ENCODE results near the gene ZBTB21.

ZBTB21 gene

GRCh38 chr21:41987310-41987709, 22.9 kb downstream of the ZBTB21 start:
- no peak for DNase-seq

GRCh38 chr21:41985662-41986416, 24.3 kb downstream of the ZBTB21 start:
- no peak for DNase-seq

GRCh38 chr21:41983229-41983628, 26.9 kb downstream of the ZBTB21 start:
- no peak for DNase-seq

GRCh38 chr21:41980561-41980960, 29.6 kb downstream of the ZBTB21 start:
- DNase-seq, result no peak

- no peak for DNase-seq
Observed at GRCh38 chr21:41979751-41980369, 30.3 kb downstream of the ZBTB21 start.

GRCh38 chr21:41979335-41979734, 30.8 kb downstream of the ZBTB21 start:
- DNase-seq, result no peak

GRCh38 chr21:41977034-41977950, 32.9 kb downstream of the ZBTB21 start:
- DNase-seq, result no peak

- no peak for DNase-seq
Observed at GRCh38 chr21:41976611-41977010, 33.5 kb downstream of the ZBTB21 start.

- no peak for DNase-seq
Observed at GRCh38 chr21:41975391-41976272, 34.5 kb downstream of the ZBTB21 start.

- DNase-seq, result no peak
Observed at GRCh38 chr21:41974752-41975053, 35.5 kb downstream of the ZBTB21 start.

- no peak for DNase-seq
Observed at GRCh38 chr21:41973861-41974751, 36.1 kb downstream of the ZBTB21 start.

GRCh38 chr21:41973427-41973831, 36.7 kb downstream of the ZBTB21 start:
- DNase-seq, result no peak

GRCh38 chr21:41972511-41973205, 37.5 kb downstream of the ZBTB21 start:
- no peak for DNase-seq

- no peak for DNase-seq
Observed at GRCh38 chr21:41971891-41972290, 38.3 kb downstream of the ZBTB21 start.

GRCh38 chr21:41970751-41971653, 39.2 kb downstream of the ZBTB21 start:
- DNase-seq, result no peak

- no peak for DNase-seq
Observed at GRCh38 chr21:41970106-41970391, 40.1 kb downstream of the ZBTB21 start.

- no peak for DNase-seq
Observed at GRCh38 chr21:41967708-41968107, 42.5 kb downstream of the ZBTB21 start.

GRCh38 chr21:41966872-41967621, 43.1 kb downstream of the ZBTB21 start:
- DNase-seq, result no peak

Data from T-helper 9 cell (primary cell).